Suprapubic skin (tissue), 4 donors: ENCODE measurements around the gene HIVEP1.

Experiments
- POLR2A ChIP-seq, 2 donors: fragments of 450-650 bp; IDR thresholded peaks; one replicate each; pipeline ENCODE4 v1.6.1; 2017; ENCODE audit warnings: antibody characterized with exemption in 2 of 2, mild to moderate bottlenecking in 2 of 2, moderate library complexity in 2 of 2
- POLR2AphosphoS5 ChIP-seq, 3 donors: sonication (generic); formaldehyde crosslinking; IDR thresholded peaks; one replicate each; pipeline ENCODE4 v1.6.1; 2017; ENCODE audit warnings: antibody characterized with exemption in 3 of 3

GRCh38 chr6:12126051-12126450 lies 113.9 kb downstream of the HIVEP1 start:
- TF ChIP-seq POLR2A (IDR thresholded peaks at IDR 0.05): no peak
- no peak for TF ChIP-seq POLR2AphosphoS5 (IDR thresholded peaks at IDR 0.05)
